Thyroid gland (tissue), 4 donors: ENCODE measurements around the gene NCBP3. TPM values are rescaled to one million over a fixed set of nuclear protein-coding genes. Genes with fewer than 3 reads are reported as not detected.

ENCODE experiments used
- DNase-seq, 2 donors: peaks; one replicate each; pipeline ENCODE4 v3.0.0-alpha.2; 2019
- H3K27ac ChIP-seq, 3 donors: fragments of 200-600 bp; sonication (generic); 1 replicate in 2 of 3; 2 replicates in 1 of 3; pipeline ENCODE4 v1.5.1; 2016 to 2019; ENCODE audit warnings: mild to moderate bottlenecking in 1 of 3, moderate library complexity in 1 of 3
- H3K27me3 ChIP-seq: fragments of 200-600 bp; sonication (generic); one replicate; pipeline ENCODE4 v1.5.1; 2019
- H3K36me3 ChIP-seq, 2 donors: fragments of 200-600 bp; sonication (generic); one replicate each; pipeline ENCODE4 v1.5.1; 2016 to 2019
- H3K4me1 ChIP-seq, 2 donors: fragments of 200-600 bp; sonication (generic); one replicate each; pipeline ENCODE4 v1.5.1; 2017 to 2019
- H3K4me3 ChIP-seq, 3 donors: fragments of 200-600 bp; sonication (generic); replicated peaks in 1 of 3; 1 replicate in 2 of 3; 2 replicates in 1 of 3; pipeline ENCODE4 v1.5.1; 2016; ENCODE audit warnings: mild to moderate bottlenecking in 1 of 3
- H3K9me3 ChIP-seq: fragments of 200-600 bp; sonication (generic); one replicate; pipeline ENCODE4 v1.5.1; 2017
- POLR2A ChIP-seq, 2 donors: fragments of 450-650 bp; IDR thresholded peaks; one replicate each; pipeline ENCODE4 v1.6.1; 2017; ENCODE audit warnings: antibody characterized with exemption in 2 of 2, mild to moderate bottlenecking in 2 of 2, moderate library complexity in 1 of 2
- WGBS, 2 donors: methylation state at CpG; one replicate each; pipeline ENCODE4 v1.1.5; 2017; 5-methylcytosine and 5-hydroxymethylcytosine counted together
- intact Hi-C: fragments of 100-400 bp; cut with DNase I; formaldehyde crosslinking; loops from one replicate; pipeline ENCODE4 v1.15.1; 2023
- total RNA-seq, 4 donors: library from RNA; depleted of rRNA; stranded (reverse); fragments of >200 nt; gene quantifications; one replicate each; pipeline ENCODE4 v1.2.3, GENCODE V29; 2016
- TF ChIP-seq, protein P1 (sequence below), 6 experiments: fragments of 200-600 bp in 3 of 6; fragments of 450-650 bp in 3 of 6; sonication (generic) in 3 of 6; IDR thresholded peaks; one replicate each; pipeline ENCODE4 v1.5.1; 2016 to 2019; ENCODE audit warnings: antibody characterized with exemption in 6 of 6, mild to moderate bottlenecking in 2 of 6, inconsistent platforms in 1 of 6, moderate library complexity in 1 of 6

The NCBP3 gene
- total RNA-seq, 4 donors from 2014 or later, result 28.4 to 265 (median 36.1) TPM

DNA sequence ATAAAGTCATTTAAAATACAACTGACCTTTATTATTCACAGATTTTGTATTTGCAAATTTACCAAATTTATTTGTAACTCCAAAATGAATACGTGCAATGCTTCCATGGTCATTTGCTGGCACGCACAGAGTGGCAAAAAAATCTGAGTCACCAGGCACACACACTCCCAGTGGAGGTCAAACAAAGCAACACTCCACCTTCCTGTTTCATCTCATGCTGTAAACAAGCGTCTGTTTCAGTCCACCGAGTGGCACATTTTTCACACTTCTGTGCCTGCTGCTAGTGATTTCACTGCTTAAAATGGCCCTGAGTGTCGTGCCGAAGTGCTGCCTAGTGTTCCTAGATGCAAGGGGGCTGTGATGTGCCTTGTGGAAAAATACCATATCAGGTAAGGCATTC, 27.3 kb downstream of the NCBP3 start:
- TF ChIP-seq, protein P1, sequence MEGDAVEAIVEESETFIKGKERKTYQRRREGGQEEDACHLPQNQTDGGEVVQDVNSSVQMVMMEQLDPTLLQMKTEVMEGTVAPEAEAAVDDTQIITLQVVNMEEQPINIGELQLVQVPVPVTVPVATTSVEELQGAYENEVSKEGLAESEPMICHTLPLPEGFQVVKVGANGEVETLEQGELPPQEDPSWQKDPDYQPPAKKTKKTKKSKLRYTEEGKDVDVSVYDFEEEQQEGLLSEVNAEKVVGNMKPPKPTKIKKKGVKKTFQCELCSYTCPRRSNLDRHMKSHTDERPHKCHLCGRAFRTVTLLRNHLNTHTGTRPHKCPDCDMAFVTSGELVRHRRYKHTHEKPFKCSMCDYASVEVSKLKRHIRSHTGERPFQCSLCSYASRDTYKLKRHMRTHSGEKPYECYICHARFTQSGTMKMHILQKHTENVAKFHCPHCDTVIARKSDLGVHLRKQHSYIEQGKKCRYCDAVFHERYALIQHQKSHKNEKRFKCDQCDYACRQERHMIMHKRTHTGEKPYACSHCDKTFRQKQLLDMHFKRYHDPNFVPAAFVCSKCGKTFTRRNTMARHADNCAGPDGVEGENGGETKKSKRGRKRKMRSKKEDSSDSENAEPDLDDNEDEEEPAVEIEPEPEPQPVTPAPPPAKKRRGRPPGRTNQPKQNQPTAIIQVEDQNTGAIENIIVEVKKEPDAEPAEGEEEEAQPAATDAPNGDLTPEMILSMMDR (IDR thresholded peaks at IDR 0.05), result no peak
- TF ChIP-seq POLR2A (IDR thresholded peaks at IDR 0.05), result no peak
- Histone ChIP-seq H3K4me1 (no peaks in the 10 kb centered on the region), H3K4me3 (no peak overlapping the region), H3K27me3 (no peaks in the 10 kb centered on the region), H3K9me3 (no peaks in the 10 kb centered on the region), H3K36me3 (peaks cover 87 to 94% of the 10 kb centered on the region in 2 donors), H3K27ac (no peak overlapping the region)
- 79 to 82% methylated on average over 6 of the region's 6 CpGs for WGBS, 2 donors
- DNase-seq, result no peak
- intact Hi-C loops, result no loop called here

DNA sequence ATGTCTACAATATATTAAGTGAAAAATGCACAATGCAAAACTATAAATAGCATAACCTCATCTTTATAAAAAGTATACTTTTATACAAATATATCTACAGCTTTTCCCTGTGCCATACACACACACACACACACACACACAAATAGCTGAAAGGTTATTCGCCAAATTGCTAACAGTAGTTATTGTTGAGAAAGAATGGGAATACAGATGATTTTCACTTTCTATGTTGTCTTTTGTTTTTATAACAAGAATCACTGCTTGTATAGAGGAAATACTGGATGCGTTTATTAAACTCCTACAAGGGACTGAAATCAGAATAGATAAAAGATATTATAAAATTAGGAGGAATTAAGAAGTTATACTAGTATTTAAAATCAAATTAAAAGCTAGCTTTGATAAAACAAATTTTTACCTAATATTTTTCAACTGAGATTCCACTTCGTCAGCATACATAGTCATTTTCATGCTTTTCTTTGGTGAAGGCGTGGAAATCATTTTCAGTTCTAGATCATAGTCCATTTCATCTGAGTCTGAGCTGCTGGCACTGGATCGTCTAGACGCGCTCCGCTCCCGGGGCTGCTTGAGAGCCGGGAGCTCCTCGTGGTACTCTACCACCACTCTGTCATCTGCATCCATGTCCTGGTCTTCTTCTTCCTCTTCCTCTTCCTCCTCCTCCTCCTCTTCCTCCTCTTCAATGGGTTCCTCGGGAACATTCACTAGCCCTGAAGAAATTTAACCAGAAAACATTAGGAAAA, 28.0 kb downstream of the NCBP3 start:
- H3K27ac ChIP-seq, result no peak overlapping the region
- no peak for DNase-seq
- intact Hi-C loops, result no loop called here
- H3K4me3 ChIP-seq, result no peak overlapping the region
- no peaks in the 10 kb centered on the region for H3K27me3 ChIP-seq
- TF ChIP-seq, protein P1 (IDR thresholded peaks at IDR 0.05), result no peak
- no peak for TF ChIP-seq POLR2A (IDR thresholded peaks at IDR 0.05)
- H3K9me3 ChIP-seq, result no peaks in the 10 kb centered on the region
- no peaks in the 10 kb centered on the region for H3K4me1 ChIP-seq
- WGBS, 2 donors, result 91 to 94% methylated on average over 12 of the region's 12 CpGs
- H3K36me3 ChIP-seq, result peaks cover 91 to 96% of the 10 kb centered on the region in 2 donors

DNA sequence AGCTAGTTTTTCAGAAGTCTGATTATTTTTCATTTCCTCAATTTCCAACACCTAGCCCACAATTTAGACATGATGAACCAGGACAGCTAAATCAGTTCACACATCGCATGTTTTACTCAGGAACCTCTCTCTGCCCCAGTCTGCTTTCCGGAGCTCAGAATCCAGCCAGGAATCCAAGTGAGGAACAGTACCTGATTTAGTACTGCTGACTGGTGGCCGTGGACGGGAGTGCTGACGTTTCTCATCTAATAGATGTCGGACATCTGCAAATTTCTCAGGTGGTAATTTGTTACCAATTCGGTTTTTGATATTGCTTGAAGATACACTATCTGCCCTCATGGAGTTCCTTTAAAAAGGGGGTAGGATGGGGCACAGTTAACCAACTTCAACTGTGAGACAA, 30.1 kb downstream of the NCBP3 start:
- no peaks in the 10 kb centered on the region for H3K4me1 ChIP-seq
- H3K27me3 ChIP-seq, result no peaks in the 10 kb centered on the region
- intact Hi-C loops, result no loop called here
- DNase-seq, result no peak
- H3K36me3 ChIP-seq, result peaks cover 82 to 85% of the 10 kb centered on the region in 2 donors
- no peak for TF ChIP-seq POLR2A (IDR thresholded peaks at IDR 0.05)
- TF ChIP-seq, protein P1 (IDR thresholded peaks at IDR 0.05), result no peak
- no peak overlapping the region for H3K4me3 ChIP-seq
- no peaks in the 10 kb centered on the region for H3K9me3 ChIP-seq
- no peak overlapping the region for H3K27ac ChIP-seq
- WGBS, 2 donors, result 92 to 97% methylated on average over 7 of the region's 7 CpGs

DNA sequence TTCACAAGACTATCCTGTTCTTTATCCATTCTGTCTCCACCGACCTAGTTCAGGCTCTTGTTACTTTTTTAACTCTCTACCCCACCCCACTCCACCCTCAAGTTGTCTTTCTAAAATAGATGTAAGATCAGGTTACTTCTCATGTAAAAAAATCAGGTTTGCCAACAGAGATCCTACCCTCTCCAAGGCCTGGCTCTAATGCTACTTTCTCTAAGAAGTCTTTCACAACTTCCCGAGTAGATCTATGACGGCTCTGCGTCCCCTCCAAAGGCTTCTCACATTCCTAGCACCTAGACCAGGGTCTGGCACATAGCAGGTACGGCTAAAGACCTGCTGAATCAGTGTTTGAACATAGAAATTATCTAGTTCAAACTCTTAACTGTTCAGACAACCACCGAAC, 30.9 kb downstream of the NCBP3 start:
- TF ChIP-seq POLR2A (IDR thresholded peaks at IDR 0.05), result no peak
- TF ChIP-seq, protein P1 (IDR thresholded peaks at IDR 0.05), result no peak
- Histone ChIP-seq H3K4me3 (no peak overlapping the region), H3K4me1 (no peaks in the 10 kb centered on the region), H3K27me3 (no peaks in the 10 kb centered on the region), H3K36me3 (peaks cover 74 to 82% of the 10 kb centered on the region in 2 donors), H3K27ac (no peak overlapping the region), H3K9me3 (no peaks in the 10 kb centered on the region)
- no peak for DNase-seq
- intact Hi-C loops, result no loop called here
- 84 to 85% methylated on average over 6 of the region's 6 CpGs for WGBS, 2 donors

DNA sequence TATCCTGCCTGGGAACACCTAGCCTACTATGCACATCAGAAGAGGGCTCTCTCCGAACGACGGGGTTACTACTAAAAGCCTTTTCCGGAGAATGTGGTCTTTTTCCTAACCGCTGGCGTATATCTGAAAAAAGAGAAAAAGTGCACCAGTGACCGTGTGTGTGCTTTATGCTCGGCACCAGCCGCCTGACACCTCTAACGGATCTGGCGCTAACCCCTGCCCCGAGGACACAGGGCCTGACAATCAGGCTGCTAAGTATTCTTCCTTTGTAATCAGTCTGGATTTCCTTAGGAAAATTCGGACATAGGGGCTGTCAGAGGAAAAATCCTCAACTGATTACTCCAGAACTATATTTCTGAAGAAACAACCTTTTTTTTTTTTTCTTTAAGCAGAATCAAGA, 31.7 kb downstream of the NCBP3 start:
- no peak overlapping the region for H3K27ac ChIP-seq
- intact Hi-C loops, result no loop called here
- TF ChIP-seq, protein P1 (IDR thresholded peaks at IDR 0.05), result no peak
- TF ChIP-seq POLR2A (IDR thresholded peaks at IDR 0.05), result no peak
- peaks cover 66 to 76% of the 10 kb centered on the region in 2 donors for H3K36me3 ChIP-seq
- no peaks in the 10 kb centered on the region for H3K4me1 ChIP-seq
- no peaks in the 10 kb centered on the region for H3K9me3 ChIP-seq
- WGBS, 2 donors, result 95% methylated on average over 13 of the region's 13 CpGs
- no peak overlapping the region for H3K4me3 ChIP-seq
- DNase-seq, result no peak
- no peaks in the 10 kb centered on the region for H3K27me3 ChIP-seq
